Suprapubic skin (tissue), 3 donors: ENCODE results near the gene STOM.

ENCODE experiments used
- EP300 ChIP-seq: sonication (generic); formaldehyde crosslinking; IDR thresholded peaks from one replicate; pipeline ENCODE4 v1.6.1; 2017; ENCODE audit warnings: antibody characterized with exemption
- POLR2A ChIP-seq, 2 donors: fragments of 450-650 bp; IDR thresholded peaks; one replicate each; pipeline ENCODE4 v1.6.1; 2017; ENCODE audit warnings: antibody characterized with exemption in 2 of 2, mild to moderate bottlenecking in 2 of 2, moderate library complexity in 2 of 2
- TF ChIP-seq, protein P1 (sequence below), 2 donors: fragments of 200-600 bp in 1 of 2; fragments of 450-650 bp in 1 of 2; sonication (generic) in 1 of 2; IDR thresholded peaks; one replicate each; pipeline ENCODE4 v1.5.1; 2016 to 2019; ENCODE audit warnings: antibody characterized with exemption in 2 of 2, mild to moderate bottlenecking in 1 of 2, moderate library complexity in 1 of 2

DNA sequence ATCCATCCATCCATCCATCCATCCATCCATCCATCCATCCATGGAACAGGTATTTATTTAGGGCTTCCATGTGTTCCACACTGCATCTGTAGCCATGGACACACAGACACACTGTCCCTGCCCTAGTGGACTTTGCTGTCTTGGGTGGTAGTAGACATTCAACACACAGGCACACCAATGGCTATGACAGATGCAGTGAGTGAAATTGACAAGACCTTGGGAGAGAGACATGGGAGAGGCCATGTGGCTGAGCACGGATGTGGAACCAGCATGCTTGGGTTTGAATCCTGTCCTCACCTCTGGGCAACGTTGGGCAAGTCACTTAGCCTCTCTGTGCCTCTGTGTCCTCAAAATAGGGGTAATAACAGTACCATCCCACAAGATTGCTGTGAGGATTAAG lies 45.3 kb downstream of the STOM start:
- TF ChIP-seq, protein P1, sequence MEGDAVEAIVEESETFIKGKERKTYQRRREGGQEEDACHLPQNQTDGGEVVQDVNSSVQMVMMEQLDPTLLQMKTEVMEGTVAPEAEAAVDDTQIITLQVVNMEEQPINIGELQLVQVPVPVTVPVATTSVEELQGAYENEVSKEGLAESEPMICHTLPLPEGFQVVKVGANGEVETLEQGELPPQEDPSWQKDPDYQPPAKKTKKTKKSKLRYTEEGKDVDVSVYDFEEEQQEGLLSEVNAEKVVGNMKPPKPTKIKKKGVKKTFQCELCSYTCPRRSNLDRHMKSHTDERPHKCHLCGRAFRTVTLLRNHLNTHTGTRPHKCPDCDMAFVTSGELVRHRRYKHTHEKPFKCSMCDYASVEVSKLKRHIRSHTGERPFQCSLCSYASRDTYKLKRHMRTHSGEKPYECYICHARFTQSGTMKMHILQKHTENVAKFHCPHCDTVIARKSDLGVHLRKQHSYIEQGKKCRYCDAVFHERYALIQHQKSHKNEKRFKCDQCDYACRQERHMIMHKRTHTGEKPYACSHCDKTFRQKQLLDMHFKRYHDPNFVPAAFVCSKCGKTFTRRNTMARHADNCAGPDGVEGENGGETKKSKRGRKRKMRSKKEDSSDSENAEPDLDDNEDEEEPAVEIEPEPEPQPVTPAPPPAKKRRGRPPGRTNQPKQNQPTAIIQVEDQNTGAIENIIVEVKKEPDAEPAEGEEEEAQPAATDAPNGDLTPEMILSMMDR (IDR thresholded peaks at IDR 0.05), result no peak
- TF ChIP-seq EP300, result no peak
- TF ChIP-seq POLR2A (IDR thresholded peaks at IDR 0.05), result no peak
